ENCODE data around the gene CUBN.

- TF ChIP-seq CTCF (IDR thresholded peaks at IDR 0.05) (no peak), POLR2A (IDR thresholded peaks at IDR 0.05) (no peak)
Observed at GRCh38 chr10:17106991-17107390, 22.6 kb downstream of the CUBN start.
